Endodermal cell (in vitro differentiated cells): ENCODE results near the gene UPK2. TPM values are rescaled to one million over a fixed set of nuclear protein-coding genes. Genes with fewer than 3 reads are reported as not detected.
A peak's percentile ranks its signal among the peaks of the same experiment; 100 is the strongest.

ENCODE experiments used
- DNase-seq: peaks from one replicate; pipeline ENCODE4 v3.0.0-alpha.2; 2017
- H3K27ac ChIP-seq: 2 replicates; pipeline ENCODE4 v1.5.1; 2013; ENCODE audit warnings: mild to moderate bottlenecking, low read depth, low read length, moderate library complexity
- H3K27me3 ChIP-seq: 2 replicates; pipeline ENCODE4 v1.6.1; 2013; ENCODE audit warnings: mild to moderate bottlenecking, low read length, moderate library complexity; ENCODE audit not compliant: insufficient read depth, control insufficient read depth, poor library complexity, severe bottlenecking
- H3K36me3 ChIP-seq: 2 replicates; pipeline ENCODE4 v1.7.0; 2013; ENCODE audit warnings: mild to moderate bottlenecking, low read length, moderate library complexity; ENCODE audit not compliant: control insufficient read depth, insufficient read depth
- H3K4me1 ChIP-seq: one replicate; pipeline ENCODE4 v1.7.0; 2013; ENCODE audit warnings: low read length; ENCODE audit not compliant: control insufficient read depth, insufficient read depth
- H3K4me3 ChIP-seq: 2 replicates; pipeline ENCODE4 v1.5.1; 2013; ENCODE audit warnings: mild to moderate bottlenecking, low read length, moderate library complexity
- H3K9ac ChIP-seq: 2 replicates; pipeline ENCODE4 v1.6.1; 2013; ENCODE audit warnings: mild to moderate bottlenecking, low read length, moderate library complexity; ENCODE audit not compliant: poor library complexity, severe bottlenecking; ENCODE audit errors: extremely low read depth
- H3K9me3 ChIP-seq: 2 replicates; pipeline ENCODE4 v1.6.1; 2013; ENCODE audit warnings: mild to moderate bottlenecking, low read length, moderate library complexity; ENCODE audit not compliant: control insufficient read depth
- H3K27ac Mint-ChIP-seq: 2 replicates; pipeline ENCODE4 v1.8.0; 2020; ENCODE audit warnings: mixed read lengths
- H3K27me3 Mint-ChIP-seq: 2 replicates; pipeline ENCODE4 v1.8.0; 2021; ENCODE audit warnings: mild to moderate bottlenecking, mixed read lengths; ENCODE audit not compliant: insufficient read depth
- H3K36me3 Mint-ChIP-seq: 2 replicates; pipeline ENCODE4 v1.8.0; 2020; ENCODE audit warnings: low read depth, mixed read lengths
- H3K4me1 Mint-ChIP-seq: 2 replicates; pipeline ENCODE4 v1.8.0; 2020; ENCODE audit warnings: mixed read lengths
- H3K4me3 Mint-ChIP-seq: 2 replicates; pipeline ENCODE4 v1.8.0; 2020; ENCODE audit warnings: mild to moderate bottlenecking, moderate library complexity, mixed read lengths
- H3K9me3 Mint-ChIP-seq: 2 replicates; pipeline ENCODE4 v1.8.0; 2020; ENCODE audit warnings: mild to moderate bottlenecking, mixed read lengths
- CTCF ChIP-seq: fragments of 200-600 bp; sonication (generic); conservative IDR thresholded peaks from 2 replicates; pipeline ENCODE4 v1.5.0; 2021; ENCODE audit warnings: antibody characterized with exemption, mild to moderate bottlenecking
- WGBS, 2 experiments: methylation state at CpG; one replicate each; pipeline versions ENCODE4 v1.1.5 to v1.1.7; 2013; ENCODE audit warnings: missing lambda C conversion rate in 2 of 2, mixed read lengths in 1 of 2; ENCODE audit not compliant: insufficient coverage in 1 of 2, insufficient read length in 1 of 2; 5-methylcytosine and 5-hydroxymethylcytosine counted together
- total RNA-seq, 2 donors: library from RNA; stranded (reverse); fragmentation: NEBNext Ultra II Directional in 1 of 2; extraction: Animal tissue kit (Norgen Biotek cat#: 25700) in 1 of 2; gene quantifications; 2 replicates in 1 of 2; 3 replicates in 1 of 2; pipeline ENCODE4 v1.2.1, GENCODE V29; 2021

The UPK2 gene
- total RNA-seq, 2 donors from 2014 or later = 0.38 TPM; not detected in 1

GRCh38 chr11:118908901-118909618 is 47.0 kb upstream of the UPK2 start:
- H3K4me1 ChIP-seq = peaks cover 34% of the 10 kb centered on the region
- H3K4me3 ChIP-seq = peak overlapping the region; percentile 78
- no peaks in the 10 kb centered on the region for H3K9me3 ChIP-seq
- peak; percentile 85 for DNase-seq
- H3K36me3 Mint-ChIP-seq = peaks cover 26% of the 10 kb centered on the region
- H3K4me1 Mint-ChIP-seq = peaks cover 44% of the 10 kb centered on the region
- peak overlapping the region; percentile 46 for H3K4me3 Mint-ChIP-seq
- H3K9ac ChIP-seq = peak overlapping the region; percentile 59
- peak overlapping the region; percentile 74 for H3K27ac Mint-ChIP-seq
- no peaks in the 10 kb centered on the region for H3K9me3 Mint-ChIP-seq
- no peak for TF ChIP-seq CTCF
- H3K36me3 ChIP-seq = peaks cover 45% of the 10 kb centered on the region
- peak overlapping the region; percentile 92 for H3K27ac ChIP-seq
- WGBS, 2 experiments = 0 to 2% methylated on average over 7 to 16 of the region's 17 CpGs
- H3K27me3 Mint-ChIP-seq = no peaks in the 10 kb centered on the region
- H3K27me3 ChIP-seq = no peaks in the 10 kb centered on the region

DNA sequence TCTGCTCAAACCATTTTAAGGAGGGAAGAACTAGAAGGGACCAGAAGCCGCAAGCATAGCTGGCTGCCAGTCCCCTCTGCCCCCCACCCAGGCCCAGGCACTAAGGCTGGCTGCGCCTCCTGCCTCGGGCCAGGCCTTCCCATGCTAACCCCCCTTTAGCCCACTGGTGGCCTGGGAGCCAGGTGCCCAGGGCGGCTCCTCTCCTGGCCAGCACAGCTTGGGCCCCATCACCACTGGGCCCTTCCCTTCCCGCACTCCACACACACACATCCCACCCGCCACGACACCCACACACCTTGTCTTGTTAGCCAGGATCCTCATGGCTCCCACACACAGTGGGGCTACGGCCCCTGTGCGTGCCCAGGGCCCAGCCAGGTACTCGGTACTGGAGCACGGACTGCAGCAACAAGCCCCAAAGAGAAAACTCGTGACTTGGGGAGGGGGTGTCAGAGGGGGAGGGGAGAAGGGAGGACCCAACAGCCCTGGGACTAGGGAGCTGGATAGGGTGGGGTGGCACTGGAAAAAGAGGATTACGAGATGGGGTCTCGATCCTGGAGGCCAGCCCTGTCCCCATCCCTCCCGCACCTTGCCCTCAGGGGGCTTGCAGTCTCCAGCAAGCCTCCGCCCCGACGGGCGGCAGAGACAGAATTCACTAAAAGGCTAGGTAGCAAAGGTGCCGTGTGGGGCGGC is 46.3 kb upstream of the UPK2 start:
- Mint-ChIP-seq H3K4me3 (peak overlapping the region; percentile 46), H3K4me1 (peaks cover 51% of the 10 kb centered on the region)

More for the DNA sequence above, 46.3 kb upstream of the UPK2 start:
- H3K27ac ChIP-seq = peak overlapping the region; percentile 92
- WGBS, 2 experiments = 39 to 40% methylated on average over 3 to 21 of the region's 21 CpGs
- H3K9ac ChIP-seq = peak overlapping the region; percentile 59
- H3K36me3 ChIP-seq = peaks cover 41% of the 10 kb centered on the region
- H3K4me1 ChIP-seq = peaks cover 41% of the 10 kb centered on the region
- Mint-ChIP-seq H3K36me3 (peaks cover 27% of the 10 kb centered on the region), H3K9me3 (no peaks in the 10 kb centered on the region), H3K27ac (peak overlapping the region; percentile 95), H3K27me3 (no peaks in the 10 kb centered on the region)
- no peak for DNase-seq
- H3K4me3 ChIP-seq = peak overlapping the region; percentile 78
- H3K27me3 ChIP-seq = no peaks in the 10 kb centered on the region
- no peaks in the 10 kb centered on the region for H3K9me3 ChIP-seq
- TF ChIP-seq CTCF = no peak
